ENCODE data around the gene GAL3ST2.
A peak's percentile ranks its signal among the peaks of the same experiment; 100 is the strongest.
"Not testable (repeated sequence)": the region's sequence is repeated elsewhere in the genome, so short reads cannot be mapped to it uniquely, and the experiment has no call there.

The GAL3ST2 gene

GRCh38 chr2:241776336-241777169 is at the start of gene GAL3ST2:
Gene GAL3ST2 (plus strand): TSS chr2:241776822. CDS start chr2:241776956, 134 bp downstream.
- peak; percentile 23 for DNase-seq (ENCODE audit: low spot score)
- in situ Hi-C loops (cut with MboI; ENCODE audit: low sequenced_read_pairs, unreplicated experiment): no loop called here
- TF ChIP-seq CTCF (IDR thresholded peaks at IDR 0.05; ENCODE audit: borderline replicate concordance, control extremely low read depth, extremely low read depth, insufficient read depth, missing control alignments): no peak

DNA sequence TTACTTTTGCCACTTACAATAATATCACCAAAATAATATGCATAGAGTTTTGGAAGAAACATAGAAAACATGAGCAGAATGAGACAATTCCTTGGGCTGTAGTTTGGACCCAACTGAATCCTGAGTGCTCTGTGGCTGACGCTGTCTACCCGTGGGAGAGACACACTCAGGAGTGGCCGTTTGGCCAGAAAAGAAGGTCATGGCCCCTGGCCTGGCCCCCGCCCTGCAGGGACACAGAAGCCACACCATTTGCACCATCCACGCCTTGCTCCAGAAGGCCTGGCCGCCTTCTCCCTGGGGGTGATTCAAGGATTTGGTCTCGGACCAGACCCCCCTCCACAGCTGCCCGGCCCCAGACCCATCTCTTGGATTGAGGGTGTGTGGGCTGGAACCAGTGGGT is 48.6 kb upstream of the GAL3ST2 start:
- in situ Hi-C loops (cut with MboI; ENCODE audit: low sequenced_read_pairs, unreplicated experiment): no loop called here
- TF ChIP-seq CTCF (IDR thresholded peaks at IDR 0.05; ENCODE audit: borderline replicate concordance, control extremely low read depth, extremely low read depth, insufficient read depth, missing control alignments): no peak
- no peak for DNase-seq (ENCODE audit: low spot score)

DNA sequence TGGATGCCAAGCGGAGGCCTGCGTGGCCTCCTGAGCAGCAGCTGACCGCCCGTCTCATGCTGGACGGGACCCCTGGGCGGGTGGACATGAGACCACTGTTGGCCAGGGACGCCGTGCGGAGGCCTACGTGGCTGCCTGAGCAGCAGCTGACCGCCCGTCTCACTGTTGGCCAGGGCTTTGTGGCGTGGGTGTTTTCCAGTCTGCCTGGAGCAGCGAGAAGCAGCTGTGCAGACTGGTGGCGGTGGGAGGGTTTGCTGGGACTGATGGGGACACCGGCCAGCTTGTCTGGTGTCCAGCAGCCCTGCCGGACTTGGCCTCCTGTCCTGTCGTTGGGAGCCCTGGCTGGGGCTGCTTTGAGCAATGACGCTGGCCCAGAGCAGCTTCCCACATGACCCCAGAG is 48.0 kb upstream of the GAL3ST2 start:
- no peak for DNase-seq (ENCODE audit: low spot score)
- no peak for TF ChIP-seq CTCF (IDR thresholded peaks at IDR 0.05; ENCODE audit: borderline replicate concordance, control extremely low read depth, extremely low read depth, insufficient read depth, missing control alignments)
- in situ Hi-C loops (cut with MboI; ENCODE audit: low sequenced_read_pairs, unreplicated experiment): no loop called here

DNA sequence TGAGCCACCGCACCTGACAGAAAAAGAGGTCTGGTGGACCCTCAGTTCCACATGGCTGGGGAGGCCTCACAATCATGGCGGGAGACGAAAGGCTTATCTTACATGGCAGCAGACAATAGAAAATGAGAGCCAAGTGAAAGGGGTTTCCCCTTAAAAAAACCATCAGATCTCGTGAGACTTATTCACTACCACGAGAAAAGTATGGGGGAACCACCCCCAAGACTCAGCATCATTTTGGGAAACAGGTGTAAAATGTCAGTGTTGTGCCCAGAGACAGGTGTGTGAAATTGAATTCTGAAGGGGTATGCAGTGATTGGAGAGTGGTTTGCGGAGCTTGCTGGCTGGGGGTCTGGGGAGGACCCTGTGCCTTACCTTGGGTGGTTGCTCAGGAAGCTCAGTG is 46.8 kb upstream of the GAL3ST2 start:
- TF ChIP-seq CTCF (IDR thresholded peaks at IDR 0.05; ENCODE audit: borderline replicate concordance, control extremely low read depth, extremely low read depth, insufficient read depth, missing control alignments): no peak
- no peak for DNase-seq (ENCODE audit: low spot score)
- in situ Hi-C loops (cut with MboI; ENCODE audit: low sequenced_read_pairs, unreplicated experiment): loop anchor here (10.0 kb wide), 1 partner anchor 145 kb away; no protein-coding TSS in a partner anchor

DNA sequence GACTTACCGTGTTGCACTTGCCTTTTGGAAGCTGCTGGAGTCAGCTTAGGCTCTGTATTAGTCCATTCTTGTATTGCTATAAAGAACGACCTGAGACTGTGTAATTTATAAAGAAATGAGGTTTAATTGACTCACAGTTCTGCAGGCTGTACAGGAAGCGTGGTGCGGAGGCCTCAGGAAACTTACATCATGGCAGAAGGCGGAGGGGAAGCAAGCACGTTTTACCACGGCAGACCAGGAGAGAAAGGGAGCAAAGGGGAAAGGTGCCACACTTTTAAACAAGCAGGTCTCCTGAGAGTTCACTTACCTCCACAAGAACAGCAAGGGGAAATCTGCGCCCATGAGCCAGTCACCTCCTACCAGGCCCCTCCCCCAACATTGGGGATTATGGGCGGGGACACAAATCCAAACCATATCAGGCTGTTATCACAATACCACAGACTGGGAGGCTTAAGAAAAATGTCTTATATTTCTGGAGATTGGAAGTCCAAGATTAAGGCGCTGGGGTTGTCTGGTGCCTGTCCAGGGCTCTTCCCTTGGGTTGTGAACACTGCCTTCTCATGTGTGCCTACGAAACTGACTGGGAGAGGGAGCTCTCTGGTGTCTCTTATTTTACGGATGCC is 45.8 kb upstream of the GAL3ST2 start:
- DNase-seq (ENCODE audit: low spot score): no peak
- no peak for TF ChIP-seq CTCF (IDR thresholded peaks at IDR 0.05; ENCODE audit: borderline replicate concordance, control extremely low read depth, extremely low read depth, insufficient read depth, missing control alignments)
- in situ Hi-C loops (cut with MboI; ENCODE audit: low sequenced_read_pairs, unreplicated experiment): loop anchor here (10.0 kb wide), 1 partner anchor 144 kb away; no protein-coding TSS in a partner anchor

- not testable (repeated sequence) for DNase-seq (ENCODE audit: low spot score)
- peak; percentile 56 for TF ChIP-seq CTCF (IDR thresholded peaks at IDR 0.05; ENCODE audit: borderline replicate concordance, control extremely low read depth, extremely low read depth, insufficient read depth, missing control alignments)
- in situ Hi-C loops (cut with MboI; ENCODE audit: low sequenced_read_pairs, unreplicated experiment): loop anchor here (10.0 kb wide), 1 partner anchor 142 kb away; no protein-coding TSS in a partner anchor
These were observed 44.0 kb upstream of the GAL3ST2 start for GRCh38 chr2:241732513-241733186.
